GM19351 (cell line): ENCODE results near the gene PTH2.
"Not testable (repeated sequence)": the region's sequence is repeated elsewhere in the genome, so short reads cannot be mapped to it uniquely, and the experiment has no call there.

ENCODE experiments used
- ATAC-seq: cut with Tn5 transposase; IDR thresholded peaks from one replicate; pipeline ENCODE4 v1.9.1; 2021; ENCODE audit warnings: mild to moderate bottlenecking, moderate library complexity; ENCODE audit not compliant: unreplicated experiment

The PTH2 gene

GRCh38 chr19:49423071-49423984 lies at the start of gene PTH2:
Gene PTH2 (minus strand): TSS chr19:49423441. CDS start chr19:49423339, 102 bp downstream.
- ATAC-seq: no peak

- no peak for ATAC-seq
Measured at GRCh38 chr19:49472936-49473335, 49.7 kb upstream of the PTH2 start.

GRCh38 chr19:49470615-49470978 lies 47.4 kb upstream of the PTH2 start:
- no peak for ATAC-seq

GRCh38 chr19:49469828-49470614 lies 46.8 kb upstream of the PTH2 start:
- peak; percentile 57 for ATAC-seq

- ATAC-seq: peak; percentile 70
Measured at GRCh38 chr19:49468746-49469447, 45.7 kb upstream of the PTH2 start.

GRCh38 chr19:49468199-49468598 lies 45.0 kb upstream of the PTH2 start:
- ATAC-seq: no peak

GRCh38 chr19:49465371-49465770 lies 42.1 kb upstream of the PTH2 start:
- no peak for ATAC-seq

- ATAC-seq: no peak
Measured at GRCh38 chr19:49463960-49464740, 40.9 kb upstream of the PTH2 start.

GRCh38 chr19:49462492-49462891 lies 39.3 kb upstream of the PTH2 start:
- ATAC-seq: no peak

- no peak for ATAC-seq
Measured at GRCh38 chr19:49461656-49462055, 38.4 kb upstream of the PTH2 start.

GRCh38 chr19:49461130-49461529 lies 37.9 kb upstream of the PTH2 start:
- ATAC-seq: not testable (repeated sequence)

GRCh38 chr19:49459388-49459787 lies 36.1 kb upstream of the PTH2 start:
- ATAC-seq: no peak

- no peak for ATAC-seq
Measured at GRCh38 chr19:49458567-49458903, 35.3 kb upstream of the PTH2 start.

- no peak for ATAC-seq
Measured at GRCh38 chr19:49456326-49456725, 33.1 kb upstream of the PTH2 start.

GRCh38 chr19:49455773-49456172 lies 32.5 kb upstream of the PTH2 start:
- ATAC-seq: no peak

GRCh38 chr19:49453757-49454240 lies 30.6 kb upstream of the PTH2 start:
- no peak for ATAC-seq

- peak; percentile 83 for ATAC-seq
Measured at GRCh38 chr19:49453013-49453756, 29.9 kb upstream of the PTH2 start, which contains the start of gene ALDH16A1. Gene ALDH16A1 (plus strand): TSS chr19:49453225. CDS start chr19:49453332, 107 bp downstream.

GRCh38 chr19:49451430-49452181 lies 28.4 kb upstream of the PTH2 start, which contains the start of gene PIH1D1:
Gene PIH1D1 (minus strand): TSS chr19:49451814. CDS start chr19:49451574, 240 bp downstream.
- ATAC-seq: peak; percentile 53

GRCh38 chr19:49450405-49450804 lies 27.2 kb upstream of the PTH2 start:
- ATAC-seq: no peak
